ENCODE measurements around the gene IKBKE. TPM values are rescaled to one million over a fixed set of nuclear protein-coding genes. Genes with fewer than 3 reads are reported as not detected.

The IKBKE gene
- total and polyA plus RNA-seq, 2 donors, result 17.1 to 23.9 TPM

DNA sequence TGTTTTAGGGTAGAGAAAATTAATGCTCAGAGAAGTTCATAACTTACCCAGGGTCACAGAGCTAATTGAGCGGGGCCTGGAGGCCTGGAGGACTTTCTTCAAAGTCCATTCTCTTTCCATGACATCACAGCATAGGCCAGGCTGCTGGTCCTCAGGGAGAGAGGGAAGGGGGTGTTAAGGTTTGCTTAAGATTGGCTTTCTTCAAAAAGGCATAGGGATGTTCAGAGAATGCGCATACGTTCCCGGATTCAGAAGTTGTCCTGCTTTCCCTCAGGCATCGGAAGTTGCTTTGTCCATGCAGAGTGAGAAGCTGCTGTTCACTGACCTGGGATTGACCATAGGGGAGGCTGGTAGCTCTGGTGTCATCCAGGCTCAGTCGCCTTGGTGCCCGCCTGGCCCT is 62.1 kb downstream of the IKBKE start:
- Histone ChIP-seq H3K4me1 (ENCODE audit: control insufficient read depth in 2 of 2, insufficient read depth in 2 of 2, low read length in 2 of 2) (no peaks in the 10 kb centered on the region), H3K27ac (ENCODE audit: low read depth in 1 of 2, low read length in 1 of 2) (no peak overlapping the region), H3K9me3 (ENCODE audit: control insufficient read depth in 2 of 2, insufficient read depth in 1 of 2, low read length in 1 of 2) (no peaks in the 10 kb centered on the region), H3K27me3 (ENCODE audit: control insufficient read depth in 2 of 2, insufficient read depth in 1 of 2, low read length in 1 of 2) (no peaks in the 10 kb centered on the region), H3K4me3 (ENCODE audit: low read length in 2 of 2) (no peak overlapping the region), H3K36me3 (ENCODE audit: control insufficient read depth in 2 of 2, insufficient read depth in 2 of 2, low read length in 1 of 2) (no peaks in the 10 kb centered on the region)
- WGBS, result 98% methylated on average over 7 of the region's 7 CpGs
- DNase-seq (ENCODE audit: low read depth in 6 of 9, low spot score in 9 of 9), result no peak

DNA sequence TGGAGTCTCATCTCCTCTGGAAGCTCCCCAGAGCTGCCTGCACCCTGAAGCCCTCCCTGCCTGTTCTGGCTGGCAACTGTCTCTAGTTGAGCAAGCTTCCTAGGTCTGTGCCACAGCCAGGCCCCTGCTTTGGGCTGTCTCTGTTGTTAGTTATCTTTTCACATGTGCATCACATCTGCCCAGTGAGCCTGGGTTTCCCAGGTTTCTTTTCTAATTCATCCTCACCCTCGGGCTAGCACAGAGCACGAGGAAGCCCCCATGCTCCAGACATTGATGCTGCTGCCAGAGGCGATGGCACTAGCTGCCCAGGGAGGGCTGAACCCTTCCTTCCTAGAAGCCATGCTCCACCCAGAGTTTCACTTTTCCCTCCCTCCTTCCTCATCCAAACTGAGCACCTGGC is 64.3 kb downstream of the IKBKE start:
- H3K4me1 ChIP-seq (ENCODE audit: control insufficient read depth in 2 of 2, insufficient read depth in 2 of 2, low read length in 2 of 2), result peaks cover 0 to 2% of the 10 kb centered on the region in 2 donors
- no peak overlapping the region for H3K27ac ChIP-seq (ENCODE audit: low read depth in 1 of 2, low read length in 1 of 2)

DNA sequence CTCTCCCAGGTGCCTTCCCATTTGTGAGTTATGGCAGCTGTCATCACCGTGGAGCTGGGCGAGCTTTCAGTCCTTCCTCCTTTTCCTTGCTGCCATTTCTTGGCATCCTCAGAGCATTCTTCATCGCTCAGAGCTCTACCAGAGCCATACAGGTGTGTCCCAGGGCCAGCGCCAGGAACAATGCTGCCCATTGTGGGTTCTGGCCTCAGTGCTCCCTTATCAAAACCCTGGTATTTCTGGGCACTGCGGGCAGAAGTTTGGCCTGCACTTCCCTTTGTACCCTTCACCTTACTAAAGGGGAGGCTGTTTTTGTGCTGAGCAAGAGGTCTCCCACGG is 65.5 kb downstream of the IKBKE start:
- DNase-seq (ENCODE audit: low read depth in 6 of 9, low spot score in 9 of 9), result no peak
- no peak overlapping the region for H3K27ac ChIP-seq (ENCODE audit: low read depth in 1 of 2, low read length in 1 of 2)
- no peak overlapping the region for H3K4me3 ChIP-seq (ENCODE audit: low read length in 2 of 2)
- no peaks in the 10 kb centered on the region for H3K27me3 ChIP-seq (ENCODE audit: control insufficient read depth in 2 of 2, insufficient read depth in 1 of 2, low read length in 1 of 2)
- H3K9me3 ChIP-seq (ENCODE audit: control insufficient read depth in 2 of 2, insufficient read depth in 1 of 2, low read length in 1 of 2), result no peaks in the 10 kb centered on the region
- no peaks in the 10 kb centered on the region for H3K36me3 ChIP-seq (ENCODE audit: control insufficient read depth in 2 of 2, insufficient read depth in 2 of 2, low read length in 1 of 2)
- H3K4me1 ChIP-seq (ENCODE audit: control insufficient read depth in 2 of 2, insufficient read depth in 2 of 2, low read length in 2 of 2), result peaks cover 0 to 13% of the 10 kb centered on the region in 2 donors
- WGBS, result 81% methylated on average over 6 of the region's 6 CpGs

More for the DNA sequence above, 64.3 kb downstream of the IKBKE start:
- H3K9me3 ChIP-seq (ENCODE audit: control insufficient read depth in 2 of 2, insufficient read depth in 1 of 2, low read length in 1 of 2), result no peaks in the 10 kb centered on the region
- no peaks in the 10 kb centered on the region for H3K27me3 ChIP-seq (ENCODE audit: control insufficient read depth in 2 of 2, insufficient read depth in 1 of 2, low read length in 1 of 2)
- WGBS, result 95% methylated on average over 3 of the region's 3 CpGs
- DNase-seq (ENCODE audit: low read depth in 6 of 9, low spot score in 9 of 9), result no peak
- no peaks in the 10 kb centered on the region for H3K36me3 ChIP-seq (ENCODE audit: control insufficient read depth in 2 of 2, insufficient read depth in 2 of 2, low read length in 1 of 2)
- no peak overlapping the region for H3K4me3 ChIP-seq (ENCODE audit: low read length in 2 of 2)

DNA sequence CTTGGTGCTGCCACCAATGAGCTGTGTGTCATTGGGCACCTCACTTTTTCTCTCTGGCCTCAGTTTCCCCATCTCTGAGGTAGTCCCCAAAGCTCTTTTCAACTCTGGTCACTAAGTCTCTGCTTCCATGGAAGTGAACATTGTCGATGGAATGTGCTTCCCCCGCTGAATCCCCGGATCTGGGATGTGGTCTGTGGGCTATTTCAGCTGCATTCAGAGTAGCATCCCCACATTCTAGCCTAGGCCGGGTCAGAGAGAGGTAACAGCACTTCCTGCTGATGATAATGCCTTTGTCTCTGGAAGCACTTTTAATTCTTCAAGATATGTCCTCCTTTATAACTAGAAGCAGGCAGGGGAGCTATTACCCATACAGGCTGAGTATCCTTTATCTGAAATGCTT is 66.9 kb downstream of the IKBKE start:
- H3K27ac ChIP-seq (ENCODE audit: low read depth in 1 of 2, low read length in 1 of 2), result no peak overlapping the region
- peaks cover 0 to 13% of the 10 kb centered on the region in 2 donors for H3K4me1 ChIP-seq (ENCODE audit: control insufficient read depth in 2 of 2, insufficient read depth in 2 of 2, low read length in 2 of 2)
- 92% methylated on average over 4 of the region's 4 CpGs for WGBS
- no peaks in the 10 kb centered on the region for H3K36me3 ChIP-seq (ENCODE audit: control insufficient read depth in 2 of 2, insufficient read depth in 2 of 2, low read length in 1 of 2)
- DNase-seq (ENCODE audit: low read depth in 6 of 9, low spot score in 9 of 9), result no peak
- H3K4me3 ChIP-seq (ENCODE audit: low read length in 2 of 2), result no peak overlapping the region
- no peaks in the 10 kb centered on the region for H3K9me3 ChIP-seq (ENCODE audit: control insufficient read depth in 2 of 2, insufficient read depth in 1 of 2, low read length in 1 of 2)
- no peaks in the 10 kb centered on the region for H3K27me3 ChIP-seq (ENCODE audit: control insufficient read depth in 2 of 2, insufficient read depth in 1 of 2, low read length in 1 of 2)

DNA sequence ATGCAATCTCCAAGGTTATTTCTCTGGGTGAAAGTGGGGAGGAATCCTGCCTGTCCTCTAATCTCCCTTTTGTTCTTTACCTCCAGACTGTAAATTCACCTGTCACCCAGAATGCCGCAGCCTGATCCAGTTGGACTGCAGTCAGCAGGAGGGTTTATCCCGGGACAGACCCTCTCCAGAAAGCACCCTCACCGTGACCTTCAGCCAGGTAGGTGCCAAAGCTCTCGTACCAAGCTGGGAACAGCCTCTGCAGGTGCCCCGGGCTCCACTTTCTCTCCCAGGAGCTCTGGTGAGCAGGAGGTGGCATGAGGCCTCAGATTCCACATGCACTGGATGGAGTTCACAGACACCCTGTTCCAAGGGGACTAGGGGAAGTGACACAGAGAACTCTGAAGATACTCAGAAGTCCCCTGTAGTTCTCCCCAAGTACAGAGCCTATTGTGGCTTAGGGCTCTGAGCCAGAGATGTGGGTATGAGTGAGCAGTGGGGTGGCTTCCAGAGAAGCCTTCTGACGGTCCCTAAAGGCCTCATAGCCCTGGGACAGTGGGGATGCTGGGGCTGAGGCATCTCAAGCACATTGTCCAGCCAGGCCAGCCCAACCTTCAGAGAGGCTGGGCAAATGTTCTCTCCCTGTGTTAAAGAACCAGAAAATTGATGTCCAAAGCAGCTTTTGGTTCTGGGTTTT is 68.0 kb downstream of the IKBKE start:
- H3K27ac ChIP-seq (ENCODE audit: low read depth in 1 of 2, low read length in 1 of 2), result no peak overlapping the region
- no peaks in the 10 kb centered on the region for H3K9me3 ChIP-seq (ENCODE audit: control insufficient read depth in 2 of 2, insufficient read depth in 1 of 2, low read length in 1 of 2)
- H3K4me1 ChIP-seq (ENCODE audit: control insufficient read depth in 2 of 2, insufficient read depth in 2 of 2, low read length in 2 of 2), result peaks cover 0 to 13% of the 10 kb centered on the region in 2 donors
- WGBS, result 92% methylated on average over 6 of the region's 6 CpGs
- no peak for DNase-seq (ENCODE audit: low read depth in 6 of 9, low spot score in 9 of 9)
- no peak overlapping the region for H3K4me3 ChIP-seq (ENCODE audit: low read length in 2 of 2)
- no peaks in the 10 kb centered on the region for H3K27me3 ChIP-seq (ENCODE audit: control insufficient read depth in 2 of 2, insufficient read depth in 1 of 2, low read length in 1 of 2)
- H3K36me3 ChIP-seq (ENCODE audit: control insufficient read depth in 2 of 2, insufficient read depth in 2 of 2, low read length in 1 of 2), result no peaks in the 10 kb centered on the region

DNA sequence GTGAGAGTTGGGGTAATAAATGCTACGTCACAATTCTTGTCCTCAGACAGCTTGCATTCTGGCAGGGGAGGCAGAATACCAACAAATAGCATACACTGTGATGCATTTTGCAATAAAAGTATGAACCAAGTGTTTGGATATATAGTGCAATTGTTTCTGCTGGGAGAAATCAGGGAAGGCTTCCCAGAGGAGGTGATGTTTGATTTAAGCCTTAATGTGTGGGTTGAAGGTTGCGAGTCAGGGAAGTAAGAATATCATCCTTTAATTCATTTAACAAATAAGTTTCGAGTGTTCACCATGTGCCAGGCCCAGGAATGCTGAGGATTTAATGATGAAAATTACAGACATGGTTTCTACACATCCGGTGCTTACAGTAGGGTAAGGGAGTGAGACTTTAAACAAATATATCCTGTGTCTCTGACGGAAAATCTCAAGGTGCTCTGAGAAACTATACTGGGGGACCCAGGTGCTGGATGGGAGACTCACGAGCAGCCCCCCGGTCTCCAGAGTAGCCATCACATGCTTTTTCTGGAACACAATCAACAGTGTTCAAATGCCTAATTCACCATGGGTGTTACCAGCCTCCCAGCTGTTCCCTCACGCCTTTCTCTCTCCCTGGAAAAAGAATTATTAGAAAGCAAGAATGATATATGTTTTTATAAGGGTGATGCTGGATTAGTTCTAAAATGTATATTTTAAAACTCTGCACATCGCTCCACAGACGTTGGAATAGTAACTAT is 68.8 kb downstream of the IKBKE start:
- peaks cover 0 to 13% of the 10 kb centered on the region in 2 donors for H3K4me1 ChIP-seq (ENCODE audit: control insufficient read depth in 2 of 2, insufficient read depth in 2 of 2, low read length in 2 of 2)
- no peaks in the 10 kb centered on the region for H3K36me3 ChIP-seq (ENCODE audit: control insufficient read depth in 2 of 2, insufficient read depth in 2 of 2, low read length in 1 of 2)
- H3K9me3 ChIP-seq (ENCODE audit: control insufficient read depth in 2 of 2, insufficient read depth in 1 of 2, low read length in 1 of 2), result no peaks in the 10 kb centered on the region
- H3K27ac ChIP-seq (ENCODE audit: low read depth in 1 of 2, low read length in 1 of 2), result no peak overlapping the region
- no peak overlapping the region for H3K4me3 ChIP-seq (ENCODE audit: low read length in 2 of 2)
- 97% methylated on average over 10 of the region's 10 CpGs for WGBS
- H3K27me3 ChIP-seq (ENCODE audit: control insufficient read depth in 2 of 2, insufficient read depth in 1 of 2, low read length in 1 of 2), result no peaks in the 10 kb centered on the region
- no peak for DNase-seq (ENCODE audit: low read depth in 6 of 9, low spot score in 9 of 9)

DNA sequence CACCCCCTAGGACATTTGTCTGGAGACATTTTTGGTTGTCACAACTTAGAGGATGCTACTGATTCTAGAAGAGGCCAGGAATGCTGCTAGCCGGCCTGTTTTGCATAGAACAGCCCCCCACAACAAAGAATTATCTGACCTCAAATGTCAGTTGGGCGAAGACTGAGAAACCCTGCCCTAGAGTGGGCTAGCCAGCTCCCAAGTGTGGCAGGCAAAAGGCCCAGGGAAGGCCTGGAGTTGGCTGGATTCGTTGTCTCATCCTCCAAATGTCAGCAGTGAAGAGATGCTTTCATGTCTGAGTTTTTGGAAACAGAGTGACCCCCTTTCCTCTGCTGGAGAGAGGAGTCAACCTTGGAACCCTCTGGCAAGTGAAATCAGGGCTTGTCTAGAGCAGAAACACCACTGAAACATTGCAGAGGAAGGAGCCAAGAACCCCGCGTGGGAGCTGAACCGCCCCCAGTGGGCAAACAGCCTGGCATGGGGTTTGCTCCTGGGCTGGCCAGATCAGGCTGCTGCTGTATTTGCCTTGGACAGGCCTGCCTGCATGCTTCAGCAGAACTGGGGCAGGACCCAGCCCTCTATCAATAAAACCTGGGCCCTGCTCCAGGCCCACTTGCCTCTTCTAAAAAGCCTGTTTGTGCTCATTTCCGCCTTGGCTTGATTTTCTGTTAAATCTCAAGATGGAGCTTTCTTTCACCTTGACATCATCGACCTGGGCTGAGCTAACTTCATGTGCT is 69.9 kb downstream of the IKBKE start:
- Histone ChIP-seq H3K4me3 (ENCODE audit: low read length in 2 of 2) (no peak overlapping the region), H3K4me1 (ENCODE audit: control insufficient read depth in 2 of 2, insufficient read depth in 2 of 2, low read length in 2 of 2) (peaks cover 0 to 21% of the 10 kb centered on the region in 2 donors), H3K27me3 (ENCODE audit: control insufficient read depth in 2 of 2, insufficient read depth in 1 of 2, low read length in 1 of 2) (no peaks in the 10 kb centered on the region), H3K36me3 (ENCODE audit: control insufficient read depth in 2 of 2, insufficient read depth in 2 of 2, low read length in 1 of 2) (no peaks in the 10 kb centered on the region), H3K27ac (ENCODE audit: low read depth in 1 of 2, low read length in 1 of 2) (peak overlapping the region in 1 of 2 donors; percentile 56), H3K9me3 (ENCODE audit: control insufficient read depth in 2 of 2, insufficient read depth in 1 of 2, low read length in 1 of 2) (no peaks in the 10 kb centered on the region)
- 91% methylated on average over 8 of the region's 8 CpGs for WGBS
- no peak for DNase-seq (ENCODE audit: low read depth in 6 of 9, low spot score in 9 of 9)

DNA sequence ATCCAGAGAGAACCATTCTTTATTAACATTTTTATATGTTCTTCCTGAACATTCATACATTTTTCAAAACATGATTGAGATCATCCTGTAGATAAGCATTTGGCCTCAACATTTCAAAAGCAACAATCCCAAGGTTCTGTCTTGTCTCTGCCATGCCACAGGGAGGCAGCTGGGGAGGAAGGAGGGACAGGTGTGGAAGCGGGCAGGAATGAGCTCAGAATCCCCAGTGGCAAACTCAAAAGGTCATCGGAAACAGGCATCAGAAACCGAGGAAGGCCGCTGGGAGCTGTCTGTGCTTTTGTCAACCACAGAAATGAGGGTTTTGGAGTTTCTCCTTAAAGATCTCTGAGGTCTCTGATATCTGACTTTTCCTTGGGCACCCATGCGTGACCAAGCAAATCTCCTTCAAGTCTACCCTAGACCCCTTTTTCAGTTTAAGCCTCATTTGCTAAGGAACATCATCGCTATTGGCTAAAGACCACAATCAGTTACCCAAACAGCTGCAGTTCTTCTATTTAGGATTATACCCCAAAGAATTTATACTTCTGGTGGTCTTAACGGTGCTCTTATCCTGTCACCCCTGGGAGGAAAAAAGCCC is 71.1 kb downstream of the IKBKE start:
- Histone ChIP-seq H3K4me3 (ENCODE audit: low read length in 2 of 2) (no peak overlapping the region), H3K27ac (ENCODE audit: low read depth in 1 of 2, low read length in 1 of 2) (no peak overlapping the region), H3K36me3 (ENCODE audit: control insufficient read depth in 2 of 2, insufficient read depth in 2 of 2, low read length in 1 of 2) (no peaks in the 10 kb centered on the region), H3K9me3 (ENCODE audit: control insufficient read depth in 2 of 2, insufficient read depth in 1 of 2, low read length in 1 of 2) (no peaks in the 10 kb centered on the region), H3K27me3 (ENCODE audit: control insufficient read depth in 2 of 2, insufficient read depth in 1 of 2, low read length in 1 of 2) (no peaks in the 10 kb centered on the region), H3K4me1 (ENCODE audit: control insufficient read depth in 2 of 2, insufficient read depth in 2 of 2, low read length in 2 of 2) (peaks cover 0 to 21% of the 10 kb centered on the region in 2 donors)
- DNase-seq (ENCODE audit: low read depth in 6 of 9, low spot score in 9 of 9), result no peak
- 96% methylated on average over 7 of the region's 7 CpGs for whole genome bisulfite sequencing

All from thymus (tissue), 11 donors.